HG03066 (cell line): Measurements from ENCODE around the gene WDR20.
"Not testable (repeated sequence)": the region's sequence is repeated elsewhere in the genome, so short reads cannot be mapped to it uniquely, and the experiment has no call there.

Experiments
- ATAC-seq: cut with Tn5 transposase; IDR thresholded peaks from one replicate; pipeline ENCODE4 v1.9.1; 2021; ENCODE audit warnings: low read depth; ENCODE audit not compliant: unreplicated experiment

The WDR20 gene, protein sequence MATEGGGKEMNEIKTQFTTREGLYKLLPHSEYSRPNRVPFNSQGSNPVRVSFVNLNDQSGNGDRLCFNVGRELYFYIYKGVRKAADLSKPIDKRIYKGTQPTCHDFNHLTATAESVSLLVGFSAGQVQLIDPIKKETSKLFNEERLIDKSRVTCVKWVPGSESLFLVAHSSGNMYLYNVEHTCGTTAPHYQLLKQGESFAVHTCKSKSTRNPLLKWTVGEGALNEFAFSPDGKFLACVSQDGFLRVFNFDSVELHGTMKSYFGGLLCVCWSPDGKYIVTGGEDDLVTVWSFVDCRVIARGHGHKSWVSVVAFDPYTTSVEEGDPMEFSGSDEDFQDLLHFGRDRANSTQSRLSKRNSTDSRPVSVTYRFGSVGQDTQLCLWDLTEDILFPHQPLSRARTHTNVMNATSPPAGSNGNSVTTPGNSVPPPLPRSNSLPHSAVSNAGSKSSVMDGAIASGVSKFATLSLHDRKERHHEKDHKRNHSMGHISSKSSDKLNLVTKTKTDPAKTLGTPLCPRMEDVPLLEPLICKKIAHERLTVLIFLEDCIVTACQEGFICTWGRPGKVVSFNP

DNA sequence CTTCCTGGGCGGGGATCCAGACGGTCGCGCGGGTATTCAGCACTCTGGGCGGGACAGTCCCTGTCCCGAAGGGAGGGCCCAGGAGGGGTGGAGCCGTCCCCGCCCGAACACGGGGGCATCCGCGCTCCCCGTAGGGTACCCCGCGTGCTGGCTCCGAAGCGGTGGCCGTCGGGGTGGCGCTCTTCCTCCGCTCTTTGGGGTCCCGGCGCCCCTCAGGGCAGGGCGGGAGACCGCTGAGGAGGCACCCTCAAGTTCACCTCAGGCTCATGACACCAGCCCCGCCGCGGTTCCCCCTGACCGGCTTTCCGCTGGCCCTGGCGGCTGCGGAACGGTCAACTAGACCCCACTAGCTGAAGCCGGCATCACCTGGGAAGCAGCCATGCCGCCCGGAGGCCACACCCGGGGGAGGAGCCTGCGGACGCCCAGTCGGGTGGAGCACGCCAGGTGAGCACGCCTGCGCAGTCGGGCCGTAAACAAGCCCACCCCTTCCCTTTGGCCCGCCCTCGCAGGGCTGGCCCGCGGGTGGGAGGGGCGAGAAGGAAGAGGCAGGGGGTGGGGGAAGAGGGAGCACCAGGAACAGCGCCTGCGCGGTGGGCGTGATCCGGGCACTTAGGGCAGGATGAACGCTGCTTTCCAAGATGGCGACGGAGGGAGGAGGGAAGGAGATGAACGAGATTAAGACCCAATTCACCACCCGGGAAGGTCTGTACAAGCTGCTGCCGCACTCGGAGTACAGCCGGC, at the start of gene WDR20:
TSS of gene WDR20 (plus strand) at position 612 of the 741 bp plus-strand sequence. CDS start at position 639, 27 bp downstream.
- ATAC-seq, result peak; percentile 86

DNA sequence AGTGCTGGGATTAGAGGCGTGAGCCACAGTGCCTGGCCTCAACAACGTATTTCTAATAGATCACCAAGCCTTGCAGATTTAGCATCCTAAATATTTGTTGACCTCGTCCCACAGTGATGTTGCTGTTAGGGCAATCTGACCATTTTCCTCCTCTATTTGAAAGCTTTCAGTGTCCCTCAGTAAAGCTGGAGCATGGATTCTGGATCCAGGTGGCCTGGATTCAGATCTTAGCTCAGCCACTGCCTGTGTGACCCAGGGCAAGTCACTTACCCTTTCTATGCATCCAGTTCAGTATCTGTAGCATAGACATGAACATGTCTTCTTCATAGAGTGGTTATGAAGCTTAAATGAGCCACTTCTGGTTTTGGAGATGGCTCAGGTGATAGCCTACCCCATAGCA, 49.0 kb upstream of the WDR20 start:
- ATAC-seq, result no peak

DNA sequence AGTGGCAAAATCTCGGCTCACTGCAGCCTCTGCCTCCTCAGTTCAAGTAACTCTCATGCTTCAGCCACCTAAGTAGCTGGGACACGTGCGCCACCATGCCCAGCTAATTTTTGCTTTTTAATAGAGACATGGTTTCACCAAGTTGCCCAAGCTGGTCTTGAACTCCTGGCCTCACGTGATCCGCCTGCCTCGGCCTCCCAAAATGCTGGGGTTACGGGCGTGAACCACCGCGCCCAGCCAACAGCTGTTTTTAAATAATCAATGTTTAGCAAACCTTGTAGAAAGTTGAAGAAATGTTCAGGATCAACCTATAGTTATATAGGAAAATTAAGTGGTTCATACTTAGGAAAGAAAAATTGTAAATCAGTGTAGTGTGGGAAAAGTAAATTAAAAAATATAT, 46.9 kb upstream of the WDR20 start:
- ATAC-seq, result no peak

DNA sequence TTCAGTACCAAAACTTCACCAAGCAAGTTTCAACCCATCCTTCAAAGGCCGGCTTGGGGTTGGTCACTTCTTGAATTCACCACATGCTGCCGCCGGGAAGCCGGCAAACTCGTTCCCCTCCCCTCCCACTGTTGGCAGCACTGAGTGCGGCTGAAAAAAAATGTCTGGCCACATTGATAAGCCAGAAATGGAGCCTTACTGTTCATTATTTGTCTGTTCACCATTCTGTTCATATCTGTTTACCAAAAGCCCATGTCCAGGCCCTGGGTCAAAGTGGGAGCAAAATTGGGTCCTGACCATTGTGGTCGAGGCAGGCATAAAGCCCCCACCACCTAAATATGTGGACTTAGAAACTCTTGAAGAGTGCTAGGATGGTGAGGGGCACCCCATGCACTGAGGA, 45.6 kb upstream of the WDR20 start:
- ATAC-seq, result no peak

DNA sequence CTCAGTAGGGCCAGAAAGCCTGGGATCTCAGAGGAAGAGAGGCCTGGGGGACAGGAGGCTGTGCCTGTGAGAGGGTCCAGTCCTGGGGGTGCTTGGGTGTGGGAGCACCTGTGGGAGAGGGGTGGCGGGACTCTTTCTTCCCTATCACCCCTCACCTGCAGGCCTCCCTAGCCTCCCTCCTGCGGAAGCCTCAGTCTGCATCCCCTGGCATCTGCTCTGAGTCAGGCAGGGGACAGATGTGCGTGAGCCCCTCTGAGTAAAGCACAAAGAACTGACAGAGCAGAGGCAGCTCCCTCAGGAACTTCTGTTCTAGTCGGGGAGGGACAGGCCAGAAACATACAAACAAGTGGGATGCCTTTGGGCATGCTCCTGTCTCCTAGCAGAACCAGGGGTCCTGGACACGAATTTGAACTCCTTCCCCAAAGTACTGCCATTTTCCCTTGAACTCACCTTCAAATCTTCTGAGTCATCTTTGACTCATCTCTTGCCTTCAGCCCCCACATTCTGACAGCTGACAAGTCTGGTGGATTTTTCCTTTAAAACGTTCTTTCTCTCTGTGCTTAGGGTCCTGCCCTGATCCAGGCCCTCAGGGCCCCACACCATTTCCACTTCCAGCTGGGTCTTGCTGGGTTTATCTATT, 44.3 kb upstream of the WDR20 start:
- ATAC-seq, result no peak

DNA sequence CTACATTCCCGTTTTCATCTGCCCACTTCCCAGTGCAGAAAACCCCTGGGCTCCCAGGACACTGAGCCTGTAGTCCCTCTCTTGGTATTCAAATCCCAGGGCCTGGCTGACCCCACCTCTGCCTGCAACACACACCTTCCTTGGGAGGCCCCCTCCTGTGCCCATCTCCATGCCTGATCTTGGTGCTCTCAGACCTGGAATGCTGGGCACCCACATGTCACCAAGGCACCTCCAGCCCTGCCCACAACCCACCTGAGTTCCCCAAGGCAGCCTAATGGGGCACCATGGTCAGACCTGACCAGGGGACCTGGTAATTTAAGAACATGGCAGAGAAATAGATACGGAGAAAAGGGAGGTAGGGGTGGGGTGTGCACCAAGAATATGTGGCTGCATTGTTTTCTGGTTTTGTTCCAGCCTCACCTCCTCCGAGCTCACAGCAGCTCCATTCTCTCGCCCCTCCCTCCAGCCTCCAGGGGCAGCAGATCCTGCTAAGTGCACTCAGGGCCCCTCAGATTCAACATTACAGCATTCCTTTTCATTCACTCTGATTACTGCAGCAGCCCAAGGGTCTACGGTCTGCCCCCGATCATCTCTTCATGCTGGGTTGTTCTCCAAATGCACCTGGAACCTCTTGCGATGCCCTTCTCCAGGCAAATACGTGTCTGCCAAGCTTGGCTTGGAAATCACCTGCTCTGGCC, 43.7 kb upstream of the WDR20 start:
- ATAC-seq, result no peak

DNA sequence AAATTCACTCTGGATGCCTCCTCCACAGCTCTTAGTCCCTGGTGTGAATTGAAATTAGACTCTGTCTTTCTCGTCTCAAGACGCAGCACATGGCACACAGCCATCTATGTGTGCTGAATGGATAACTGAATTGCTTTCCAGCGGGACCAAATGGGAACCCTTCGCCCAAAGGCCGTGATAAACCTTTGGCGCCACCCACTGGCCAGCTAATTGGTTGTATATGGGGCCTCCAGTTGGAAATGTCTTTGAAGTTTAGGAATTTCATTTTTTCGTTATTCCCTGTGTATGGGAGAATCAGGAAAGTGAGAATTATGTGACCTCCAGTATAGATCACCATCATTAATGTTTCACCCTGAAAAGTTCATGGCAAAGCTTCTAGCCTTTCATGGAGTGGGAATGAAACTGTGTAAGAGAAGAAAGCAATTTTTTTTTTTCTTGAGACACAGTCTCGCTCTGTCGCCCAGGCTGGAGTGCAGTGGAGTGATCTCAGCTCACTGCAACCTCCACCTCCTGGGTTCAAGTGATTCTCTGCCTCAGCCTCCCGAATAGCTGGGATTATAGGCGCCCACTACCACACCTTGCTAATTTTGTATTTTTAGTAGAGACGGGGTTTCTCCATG, 43.0 kb upstream of the WDR20 start:
- ATAC-seq, result no peak

DNA sequence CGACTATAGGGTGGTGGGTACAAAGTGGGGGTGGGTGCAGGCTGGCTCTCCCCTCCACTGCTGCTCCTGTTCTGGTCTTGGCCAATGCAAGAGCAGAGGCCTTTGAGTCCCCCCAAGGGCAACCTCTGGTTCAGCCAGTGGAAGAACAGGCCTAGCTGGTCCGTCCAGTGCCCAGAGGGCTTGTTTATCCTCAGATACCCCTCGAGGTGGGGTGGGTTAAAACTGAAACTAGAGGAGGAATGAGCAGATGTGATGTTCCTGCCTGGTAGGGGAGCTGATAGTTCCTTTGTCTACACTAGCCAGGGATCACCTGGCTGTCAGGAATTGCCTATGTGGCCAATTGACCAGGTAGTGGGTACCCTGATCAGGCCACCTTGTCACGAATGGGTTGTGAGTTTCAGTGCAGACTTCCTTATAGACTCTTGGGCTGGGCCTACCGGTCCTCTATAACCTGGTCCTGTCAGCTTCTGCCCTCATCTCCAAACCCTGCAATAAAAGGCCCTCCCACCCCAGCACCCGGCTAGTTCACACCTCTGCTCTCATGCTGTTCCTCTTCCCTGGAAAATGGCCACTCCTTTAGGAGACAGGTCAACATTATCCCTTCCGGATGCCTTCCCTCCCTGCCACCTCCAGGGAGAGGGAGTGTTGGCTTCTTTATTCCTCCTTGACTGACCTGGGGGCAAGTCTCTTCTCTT, 42.1 kb upstream of the WDR20 start:
- ATAC-seq, result no peak

DNA sequence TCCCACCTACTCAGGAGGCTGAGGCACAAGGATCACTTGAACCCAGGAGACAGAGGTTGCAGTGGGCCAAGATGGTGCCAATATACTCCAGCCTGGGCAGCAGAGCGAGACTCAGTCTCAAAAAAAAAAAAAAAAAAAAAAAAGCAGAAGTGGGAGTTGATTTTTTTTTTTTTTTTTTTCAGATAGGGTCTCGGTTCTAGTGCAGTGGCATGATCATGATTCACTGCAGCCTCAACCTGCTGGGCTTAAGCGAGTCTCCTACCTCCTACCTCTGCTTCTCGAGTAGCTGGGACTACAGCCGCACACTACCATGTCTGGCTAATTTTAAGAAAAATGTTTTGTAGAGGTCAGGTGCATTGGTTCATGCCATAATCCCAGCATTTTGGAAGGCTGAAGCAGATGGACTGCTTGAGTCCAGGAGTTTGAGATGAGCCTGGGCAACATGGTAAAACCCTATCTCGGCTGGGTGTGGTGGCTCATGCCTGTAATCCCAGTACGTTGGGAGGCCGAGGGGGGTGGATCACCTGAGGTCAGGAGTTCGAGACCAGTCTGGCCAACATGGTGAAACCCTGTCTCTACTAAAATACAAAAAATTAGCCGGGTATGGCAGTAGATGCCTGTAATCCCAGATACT, 36.5 kb upstream of the WDR20 start:
- ATAC-seq, result no peak

DNA sequence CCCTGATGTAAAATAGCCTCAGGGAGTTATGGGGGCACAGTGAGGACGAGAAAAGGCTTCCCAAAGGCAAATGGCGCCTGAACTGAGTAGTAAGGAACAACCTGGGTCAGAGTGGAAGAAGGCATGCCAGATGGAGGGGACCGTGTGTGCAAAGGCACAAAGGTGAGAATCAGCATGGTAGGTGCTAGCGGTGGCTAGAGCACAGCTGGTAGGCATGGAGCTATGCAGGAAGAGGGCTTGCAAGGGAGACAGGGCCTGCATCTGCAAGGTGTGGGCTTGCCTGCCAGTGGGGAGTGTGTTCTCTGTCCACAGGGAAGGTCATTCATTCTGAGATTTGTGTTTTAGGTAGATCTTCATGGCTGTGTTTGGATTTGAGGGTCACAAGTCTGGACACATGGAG, 34.3 kb upstream of the WDR20 start:
- no peak for ATAC-seq

DNA sequence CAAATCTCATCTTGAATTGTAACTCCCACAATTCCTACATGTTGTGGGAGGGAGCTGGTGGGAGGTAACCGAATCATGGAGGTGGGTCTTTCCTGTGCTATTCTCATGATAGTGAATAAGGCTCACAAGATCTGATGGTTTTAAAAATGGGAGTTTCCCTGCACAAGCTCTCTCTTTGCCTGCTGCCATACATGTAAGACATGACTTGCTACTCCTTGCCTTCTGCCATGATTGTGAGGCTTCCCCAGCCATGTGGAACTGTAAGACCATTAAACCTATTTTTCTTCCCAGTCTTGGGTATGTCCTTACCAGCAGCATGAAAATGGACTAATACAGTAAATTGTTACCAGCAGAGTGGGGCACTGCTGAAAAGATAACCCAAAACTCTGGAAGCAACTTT, 30.4 kb upstream of the WDR20 start:
- ATAC-seq, result not testable (repeated sequence)

DNA sequence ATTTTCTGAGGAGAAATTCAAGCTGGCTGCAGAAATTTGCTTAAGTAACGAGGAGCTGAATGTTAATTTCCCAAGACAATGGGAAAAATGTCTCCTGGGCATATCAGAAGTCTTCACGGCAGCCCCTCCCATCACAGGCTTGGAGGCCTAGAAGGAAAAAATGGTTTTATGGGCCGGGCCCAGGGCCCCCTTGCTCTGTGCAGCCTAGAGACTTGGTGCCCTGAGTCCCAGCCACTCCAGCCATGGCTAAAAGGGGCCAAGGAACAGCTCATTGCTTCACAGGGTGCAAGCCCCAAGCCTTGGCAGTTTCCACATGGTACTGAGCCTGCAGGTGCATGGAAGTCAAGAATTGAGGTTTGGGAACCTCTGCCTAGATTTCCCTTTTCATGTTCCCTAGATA, 28.6 kb upstream of the WDR20 start:
- ATAC-seq, result no peak

DNA sequence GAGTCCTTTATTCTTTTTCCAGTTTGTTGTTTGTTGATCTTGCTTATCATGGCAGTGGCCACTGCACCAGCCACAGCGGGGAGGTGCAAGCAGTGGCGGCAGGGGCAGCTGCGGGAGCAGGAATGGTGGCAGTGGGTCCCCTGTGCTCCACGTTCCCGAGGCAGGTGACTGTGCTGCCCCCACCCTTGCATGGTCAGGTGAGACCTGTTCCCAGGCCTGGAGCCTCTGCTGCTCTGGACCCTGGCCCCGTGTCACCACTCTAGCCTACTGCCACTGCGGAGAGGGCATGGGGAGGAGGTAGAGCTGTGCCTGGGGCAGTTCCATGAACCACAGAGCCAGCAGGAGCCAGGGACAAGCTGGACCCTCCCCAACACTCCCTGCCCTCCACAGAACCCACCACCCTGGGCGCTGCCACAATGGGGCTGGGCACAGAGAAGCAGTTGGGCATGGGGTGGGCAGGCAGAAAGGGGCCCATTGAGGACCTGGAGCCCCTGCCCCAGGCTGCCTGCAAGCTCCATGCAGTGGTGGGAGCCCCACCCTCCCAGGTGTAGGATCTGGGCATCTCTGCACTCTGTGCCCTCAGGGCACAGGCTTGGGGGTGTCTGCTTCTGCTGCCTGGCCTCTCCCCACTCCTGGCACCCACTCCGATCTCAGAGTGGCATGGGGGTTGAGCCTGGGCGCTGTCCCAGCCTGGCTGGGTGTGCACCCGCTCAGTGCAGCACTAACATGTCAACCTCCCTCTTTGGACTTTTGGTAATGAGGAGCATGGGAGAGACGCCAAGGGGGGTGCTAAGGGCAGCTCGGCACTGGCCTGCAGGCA, 23.1 kb upstream of the WDR20 start:
- ATAC-seq, result no peak

DNA sequence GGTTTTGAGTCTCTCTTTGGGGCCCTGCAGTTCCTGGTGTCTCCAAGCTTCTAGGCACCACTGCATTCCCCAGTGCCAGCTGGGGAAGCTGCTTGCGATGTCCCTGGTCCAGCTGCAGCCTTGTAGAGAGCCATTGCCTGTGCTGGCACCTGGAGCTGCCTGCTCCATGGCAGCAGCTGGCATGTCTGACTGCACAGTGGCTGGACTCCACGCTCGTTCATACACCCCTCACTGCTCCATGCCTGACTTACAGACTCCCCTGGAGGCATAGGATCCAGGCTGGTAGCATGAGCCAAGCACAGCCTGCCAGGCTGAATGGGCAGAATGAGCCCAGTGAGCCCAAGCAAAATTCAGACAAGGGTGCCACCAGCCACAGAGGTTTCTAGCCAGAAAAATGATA, 21.8 kb upstream of the WDR20 start:
- no peak for ATAC-seq

DNA sequence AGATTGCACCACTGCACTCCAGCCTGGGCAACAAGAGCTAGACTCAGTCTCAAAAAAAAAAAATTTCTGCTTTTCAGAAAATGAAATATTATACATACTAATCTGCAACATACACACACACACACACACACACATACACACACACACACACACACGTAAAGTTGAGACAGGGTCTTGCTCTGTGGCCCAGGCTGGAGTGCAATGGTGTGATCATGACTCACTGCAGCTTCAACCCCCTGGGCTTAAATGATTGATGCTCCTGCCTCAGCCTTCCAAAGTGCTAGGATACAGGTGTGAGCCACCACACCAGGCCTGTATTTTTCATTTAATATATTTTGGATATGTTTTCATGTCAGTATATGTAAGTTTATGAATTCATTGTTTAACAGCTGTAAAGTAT, 18.8 kb upstream of the WDR20 start:
- ATAC-seq, result no peak

DNA sequence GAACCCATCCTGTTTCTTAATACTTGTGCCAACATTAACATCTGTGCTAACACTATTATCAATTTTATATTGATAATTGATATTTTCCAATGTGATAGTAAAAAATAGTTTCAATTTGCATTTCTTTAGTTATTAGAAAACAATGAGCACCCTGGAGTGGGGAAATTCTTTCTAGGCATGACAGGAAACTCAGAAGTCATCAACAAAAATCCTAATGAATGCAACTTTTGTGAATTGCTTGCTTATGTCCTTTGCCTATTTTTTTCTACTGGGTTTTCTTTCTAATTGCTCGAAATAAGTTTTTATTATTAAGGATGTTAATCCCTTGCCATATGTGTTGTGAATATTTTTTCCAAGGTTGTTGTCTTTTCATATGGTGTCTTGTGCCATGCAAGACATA, 18.1 kb upstream of the WDR20 start:
- ATAC-seq, result no peak

DNA sequence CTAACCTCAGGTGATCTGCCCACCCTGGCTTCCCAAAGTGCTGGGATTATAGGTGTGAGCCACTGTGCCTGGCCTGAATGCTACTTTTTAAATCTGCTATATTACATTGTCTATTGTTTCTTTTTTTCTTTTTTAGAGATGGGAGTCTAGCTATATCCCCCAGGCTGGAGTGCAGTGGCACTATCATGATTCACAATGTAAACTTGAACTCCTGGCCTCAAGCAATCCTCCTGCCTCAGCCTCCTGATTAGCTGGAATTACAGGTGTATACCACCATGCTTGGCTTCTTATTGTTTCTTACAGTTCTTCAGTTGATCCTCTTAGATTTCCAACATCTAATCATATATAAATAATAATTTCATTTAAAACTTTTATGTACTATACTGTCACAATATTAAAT, 15.3 kb upstream of the WDR20 start:
- ATAC-seq, result no peak

DNA sequence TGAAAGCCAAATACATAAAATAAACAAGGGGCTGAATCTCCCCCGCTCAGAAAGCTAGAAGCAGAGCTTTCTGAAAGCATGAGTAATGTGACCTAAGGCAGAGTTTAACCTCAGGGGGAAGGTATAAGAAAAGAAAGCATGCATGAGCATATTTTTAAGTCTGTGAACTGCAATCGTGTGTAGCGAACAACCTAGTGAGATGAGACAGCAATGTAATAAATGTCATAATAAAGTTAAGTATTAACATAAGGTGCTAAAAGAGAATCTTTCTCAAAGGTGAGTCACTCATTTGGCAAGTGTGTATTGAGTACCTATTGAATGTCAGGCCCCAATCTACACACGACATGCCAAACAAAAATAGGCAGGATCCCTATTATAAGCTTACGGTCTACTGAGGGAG, 14.2 kb upstream of the WDR20 start:
- ATAC-seq, result no peak
